ENCODE results near the gene ZNF555.
"Not testable (repeated sequence)": the region's sequence is repeated elsewhere in the genome, so short reads cannot be mapped to it uniquely, and the experiment has no call there.

The ZNF555 gene

DNA sequence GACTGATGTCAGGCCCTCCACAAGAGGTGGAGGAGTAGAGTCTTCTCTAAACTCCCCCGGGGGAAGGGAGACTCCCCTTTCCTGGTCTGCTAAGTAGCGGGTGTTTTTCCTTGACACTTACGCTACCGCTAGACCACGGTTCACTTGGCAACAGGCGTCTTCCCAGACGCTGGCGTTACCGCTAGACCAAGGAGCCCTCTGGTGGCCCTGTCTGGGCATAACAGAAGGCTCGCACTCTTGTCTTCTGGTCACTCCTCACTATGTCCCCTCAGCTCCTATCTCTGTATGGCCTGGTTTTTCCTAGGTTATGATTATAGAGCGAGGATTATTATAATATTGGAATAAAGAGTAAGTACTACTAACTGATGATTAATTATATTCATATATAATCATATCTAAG, 30.9 kb downstream of the ZNF555 start:
- peak; percentile 8 for DNase-seq

DNA sequence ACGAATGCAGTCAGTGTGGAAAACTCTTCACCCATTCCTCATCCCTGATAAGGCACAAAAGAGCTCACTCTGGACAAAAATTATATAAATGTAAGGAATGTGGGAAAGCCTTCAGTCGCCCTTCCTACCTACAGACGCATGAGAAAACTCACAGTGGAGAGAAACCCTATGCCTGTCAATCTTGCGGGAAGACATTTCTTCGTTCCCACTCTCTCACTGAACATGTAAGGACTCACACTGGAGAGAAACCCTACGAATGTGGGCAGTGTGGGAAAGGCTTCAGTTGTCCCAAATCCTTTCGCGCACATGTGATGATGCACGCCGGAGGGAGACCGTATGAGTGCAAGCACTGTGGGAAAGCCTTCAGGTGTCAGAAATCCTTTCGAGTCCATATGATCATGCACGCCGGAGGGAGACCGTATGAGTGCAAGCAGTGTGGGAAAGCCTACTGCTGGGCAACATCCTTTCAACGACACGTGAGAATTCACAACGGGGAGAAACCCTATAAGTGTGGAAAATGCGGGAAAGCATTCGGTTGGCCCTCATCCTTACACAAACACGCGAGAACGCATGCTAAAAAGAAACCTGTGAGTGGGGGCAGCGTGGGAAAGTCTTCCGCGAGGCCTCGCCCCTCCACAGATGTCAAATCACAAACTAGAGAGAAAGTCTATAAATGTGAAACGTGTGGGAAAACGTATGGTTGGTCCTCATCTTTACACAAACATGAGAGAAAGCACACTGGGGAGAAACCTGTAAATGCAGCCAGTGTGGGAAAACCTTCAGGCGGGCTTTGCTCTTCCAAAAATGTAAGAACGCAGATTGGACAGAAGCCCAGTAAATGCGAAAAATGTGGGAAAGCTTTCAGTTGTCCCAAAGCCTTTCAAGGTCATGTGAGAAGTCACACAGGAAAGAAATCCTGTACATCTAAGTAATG, 36.4 kb downstream of the ZNF555 start:
- DNase-seq: no peak

DNA sequence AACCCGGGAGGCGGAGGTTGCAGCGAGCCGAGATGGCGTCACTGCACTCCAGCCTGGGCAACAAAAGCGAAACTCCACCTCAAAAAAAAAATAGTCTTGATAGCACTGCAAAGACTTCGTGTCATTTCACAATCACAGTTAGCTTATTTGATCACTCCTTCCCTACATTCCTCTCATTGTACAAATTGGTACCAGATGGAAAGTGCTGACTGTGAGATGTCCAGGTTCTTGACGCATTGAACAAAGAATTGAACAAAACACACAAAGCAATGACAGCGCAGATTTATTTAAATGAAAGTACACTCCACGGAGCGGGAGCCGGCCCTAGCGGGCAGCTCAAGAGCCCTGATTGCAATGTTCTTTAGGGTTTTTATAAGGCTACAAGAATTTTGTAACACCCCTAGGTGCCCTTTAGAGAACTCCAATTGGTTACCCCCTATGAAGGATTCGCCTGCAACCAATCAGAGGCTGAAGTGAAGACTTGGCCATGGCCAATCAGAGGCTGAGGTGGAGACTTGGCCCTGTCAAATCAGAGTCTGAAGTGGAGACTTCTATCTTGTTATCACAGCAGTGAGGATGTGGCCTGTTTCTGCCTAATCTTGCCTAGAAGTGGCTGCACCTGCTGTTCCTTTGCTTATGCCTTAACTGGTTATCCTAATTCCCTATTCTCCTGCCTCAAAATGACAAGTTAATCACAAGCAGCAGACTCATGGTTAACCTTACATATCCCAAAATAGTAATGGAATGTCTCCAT, 42.6 kb downstream of the ZNF555 start:
- DNase-seq: no peak

DNA sequence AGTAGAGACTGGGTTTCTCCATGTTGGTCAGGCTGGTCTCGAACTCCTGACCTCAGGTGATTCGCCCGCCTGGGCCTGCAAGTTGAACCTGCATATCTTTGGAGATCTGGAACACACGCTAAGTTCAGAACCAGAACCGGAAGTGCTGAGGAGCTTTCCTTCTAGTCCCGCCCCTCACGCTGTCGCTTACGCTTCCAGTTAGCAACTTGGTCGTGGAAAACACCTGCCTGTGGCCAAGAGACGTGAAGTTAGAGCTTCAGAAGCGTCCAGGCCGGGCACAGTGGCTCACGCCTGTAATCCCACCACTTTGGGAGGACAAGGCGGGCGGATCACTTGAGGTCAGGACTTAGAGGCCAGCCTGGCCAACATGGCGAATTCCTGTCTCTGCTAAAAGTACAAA, 44.5 kb downstream of the ZNF555 start:
- DNase-seq: no peak

DNA sequence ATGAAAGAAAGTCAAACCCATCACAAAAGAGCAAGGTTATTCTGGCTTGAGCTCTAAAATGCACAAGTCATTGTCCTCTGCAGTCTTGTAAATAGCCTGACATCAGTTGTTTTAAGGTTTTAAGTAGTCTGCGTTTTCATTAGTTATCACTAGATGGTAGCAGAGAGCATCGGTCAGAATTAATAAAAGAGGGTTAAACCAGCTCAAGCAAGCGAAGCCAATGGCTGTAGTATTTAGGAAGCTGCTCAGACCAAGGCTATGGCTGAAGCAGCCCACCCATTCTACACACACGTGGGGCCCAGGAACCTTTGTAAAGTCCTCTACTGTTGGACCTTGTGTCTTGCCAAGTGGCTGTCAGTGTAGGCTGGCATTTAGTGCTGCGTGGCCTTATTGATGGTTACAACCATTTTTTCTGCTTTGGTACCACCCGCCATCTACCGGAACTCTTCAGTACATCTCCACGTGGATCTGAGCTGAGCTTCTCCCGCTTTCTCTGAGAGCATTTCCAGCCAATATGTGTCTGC, 46.2 kb downstream of the ZNF555 start:
- DNase-seq: peak; percentile 83

DNA sequence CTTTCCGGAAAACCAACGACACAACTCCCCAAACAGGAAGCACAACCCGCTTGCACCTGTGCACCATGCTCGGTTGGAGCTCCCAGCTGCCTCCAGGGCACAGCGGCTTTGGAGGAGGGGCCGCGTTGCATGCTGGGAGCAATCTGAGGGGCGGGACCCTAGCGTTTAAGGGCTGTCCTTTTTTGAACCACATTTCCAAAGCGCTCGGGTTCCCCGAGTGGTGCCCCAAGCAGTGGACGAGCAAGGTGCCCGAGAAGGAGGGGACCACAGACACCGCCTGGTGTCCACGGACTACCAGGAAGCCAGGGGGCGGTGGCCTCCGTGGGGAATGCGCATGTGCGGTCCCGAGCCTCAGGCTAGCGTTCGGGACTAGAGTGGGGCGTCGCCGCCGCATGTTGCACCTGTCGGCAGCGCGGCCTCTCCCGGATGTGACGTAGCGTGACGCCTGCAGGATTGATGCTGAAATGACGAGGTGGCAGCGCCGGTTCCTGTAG, 47.5 kb downstream of the ZNF555 start:
- no peak for DNase-seq

DNA sequence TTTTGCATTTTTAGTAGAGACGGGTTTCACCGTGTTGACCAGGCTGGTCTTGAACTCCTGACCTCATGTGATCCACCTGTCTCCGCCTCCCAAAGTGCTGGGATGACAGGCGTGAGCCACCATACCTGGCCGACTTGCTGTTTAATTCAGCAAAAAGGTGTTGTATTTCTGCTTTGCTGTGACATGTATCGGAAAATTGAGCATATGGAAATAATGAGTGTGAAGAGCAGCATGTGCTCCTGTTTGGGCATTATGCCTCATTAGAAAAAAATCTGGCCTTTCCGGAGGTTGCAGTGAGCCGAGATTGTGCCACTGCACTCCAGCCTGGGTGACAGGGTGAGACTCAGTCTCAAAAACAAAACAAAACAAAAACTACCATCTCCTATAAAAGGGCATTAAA, 49.3 kb downstream of the ZNF555 start:
- DNase-seq: not testable (repeated sequence)

DNA sequence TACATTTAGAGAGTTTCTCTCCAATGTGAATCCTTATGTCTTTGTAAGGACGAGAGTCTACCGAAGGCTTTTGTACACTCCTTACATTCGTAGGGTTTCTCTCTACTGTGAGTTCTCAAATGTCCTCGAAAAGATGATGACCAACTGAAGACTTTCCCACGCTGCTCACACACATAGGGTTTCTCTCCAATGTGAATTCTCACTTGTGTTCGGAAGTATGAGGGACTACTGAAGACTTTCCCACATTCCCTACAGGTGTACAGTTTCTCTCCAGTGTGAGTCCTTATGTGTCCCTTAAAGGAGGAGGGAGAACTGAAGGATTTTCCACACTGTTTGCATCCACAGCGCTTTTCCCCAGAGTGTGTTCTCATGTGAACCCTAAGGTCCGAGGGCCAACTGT, 55.4 kb downstream of the ZNF555 start:
- no peak for DNase-seq

DNA sequence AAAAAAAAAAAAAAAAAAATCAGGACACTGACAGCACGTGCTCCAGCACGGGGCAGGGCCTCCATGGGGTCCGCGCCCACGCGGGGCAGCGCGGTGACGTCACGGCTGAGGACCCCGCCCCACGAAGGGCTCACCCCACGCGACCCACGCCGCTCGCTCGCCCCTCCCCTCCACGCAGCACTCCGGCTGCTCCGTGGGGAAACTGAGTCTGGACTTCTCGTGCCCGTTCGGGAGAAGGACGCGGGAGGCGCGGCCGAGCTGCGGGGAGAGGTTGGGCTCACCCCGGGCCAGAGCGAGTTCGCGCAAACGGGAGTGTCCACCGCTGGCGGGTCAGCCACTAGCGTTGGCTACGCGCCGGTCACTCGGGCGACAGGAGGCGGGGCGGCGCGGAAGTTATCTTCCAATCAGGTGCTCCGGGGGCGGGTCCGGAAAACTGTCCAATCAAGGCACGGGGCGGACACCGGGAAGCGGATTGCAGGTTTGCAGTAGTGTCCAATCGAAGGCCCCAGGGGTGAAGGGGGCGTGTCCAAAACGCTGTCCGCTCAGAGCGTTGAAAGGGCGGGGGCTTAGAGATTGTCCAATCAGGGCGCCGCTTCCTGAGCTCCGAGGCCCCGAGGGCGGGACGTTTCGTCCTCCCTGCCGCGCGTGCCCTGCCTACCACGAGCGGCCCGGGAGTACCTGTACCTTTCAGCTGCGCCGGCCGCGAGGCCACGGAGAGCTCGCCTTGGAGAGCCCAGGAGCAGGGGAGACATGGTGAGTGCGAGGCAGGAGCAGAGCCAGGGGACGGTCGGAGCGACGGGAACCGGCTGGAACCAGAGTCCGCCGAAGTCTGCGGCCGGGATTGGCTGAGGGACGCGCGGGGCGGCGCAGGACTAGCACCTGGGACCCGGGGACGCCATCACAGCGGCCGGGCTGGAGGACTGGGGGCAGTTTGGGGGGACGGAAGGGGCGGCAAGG, 59.3 kb downstream of the ZNF555 start, which contains the start of gene ZNF57:
Gene ZNF57, plus strand, starts transcription at position 633 of the 957 bp plus-strand sequence. Its CDS starts 118 bp downstream, at position 751.
- peak; percentile 98 for DNase-seq

DNA sequence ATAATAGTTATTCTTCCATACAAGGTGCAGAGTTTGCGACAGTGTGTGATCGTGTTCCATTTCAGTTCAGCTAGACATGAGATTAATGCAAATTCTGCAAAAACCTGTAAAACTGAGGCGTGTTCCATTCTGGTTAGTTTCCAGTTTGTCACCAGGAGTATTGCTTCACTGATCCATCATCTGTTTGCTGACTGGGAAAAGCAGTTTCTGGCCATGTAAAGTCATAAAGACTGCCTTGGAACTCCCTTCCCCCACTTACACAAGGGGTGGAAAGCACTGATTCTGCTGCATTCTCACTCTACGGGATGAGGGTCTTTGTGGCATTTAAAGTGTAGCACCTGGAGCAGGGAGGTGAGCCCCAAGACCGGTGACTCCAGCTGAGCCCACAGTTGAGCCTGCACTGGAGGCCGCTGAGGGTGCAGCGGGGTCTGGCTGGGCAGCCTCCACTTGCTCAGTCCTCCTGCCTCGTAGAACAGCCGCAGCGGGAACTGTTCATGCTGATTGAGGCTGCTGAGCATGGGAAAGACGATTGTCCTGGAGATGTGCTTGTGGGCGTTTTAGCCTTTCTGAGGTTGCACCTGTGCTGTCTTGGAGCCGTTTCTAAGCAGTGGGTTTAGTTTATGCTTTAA, 61.4 kb downstream of the ZNF555 start:
- no peak for DNase-seq

DNA sequence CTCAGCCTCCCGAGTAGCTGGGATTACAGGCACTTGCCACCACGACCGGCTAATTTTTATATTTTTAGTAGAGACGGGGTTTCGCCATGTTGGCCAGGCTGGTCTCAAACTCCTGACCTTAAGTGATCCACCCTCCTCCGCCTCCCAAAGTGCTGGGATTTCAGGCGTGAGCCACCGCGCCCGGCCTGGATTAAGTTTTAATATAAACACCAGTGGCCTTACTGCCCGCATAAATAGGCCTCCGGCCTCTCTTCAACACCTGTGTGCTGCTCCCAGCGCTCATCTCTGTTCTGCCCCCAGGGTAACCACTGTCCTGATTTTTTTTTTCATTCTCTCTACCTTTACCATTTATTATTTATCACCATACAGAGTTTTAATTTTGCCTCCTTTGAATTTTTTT, 62.1 kb downstream of the ZNF555 start:
- DNase-seq: not testable (repeated sequence)

DNA sequence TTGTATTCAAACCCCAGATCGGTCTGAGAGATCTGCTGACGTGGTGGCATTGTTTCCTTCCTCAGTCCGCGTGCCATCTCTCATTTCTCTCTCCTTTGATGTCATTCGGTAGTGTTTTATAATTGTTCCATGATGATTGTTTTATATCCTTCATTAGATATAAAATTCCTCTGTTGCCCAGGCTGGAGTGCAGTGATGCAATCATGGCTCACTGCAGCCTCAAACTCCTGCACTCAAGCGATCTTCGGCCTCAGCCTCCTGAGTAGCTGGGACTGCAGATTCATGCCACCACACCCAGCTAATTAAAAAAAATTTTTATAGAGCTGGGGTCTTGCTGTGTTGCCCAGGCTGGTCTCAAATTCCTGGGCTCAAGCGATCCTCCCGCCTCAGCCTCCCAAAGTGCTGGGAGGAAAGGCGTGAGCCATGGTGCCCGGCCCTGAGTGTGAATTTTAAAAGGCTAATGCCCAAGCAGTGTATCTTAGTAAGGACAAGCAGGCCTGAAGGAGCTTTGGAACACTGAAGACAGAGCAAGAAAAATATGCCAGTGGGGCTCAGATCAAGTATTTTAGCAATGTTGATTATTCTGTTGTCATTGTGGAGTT, 64.7 kb downstream of the ZNF555 start:
- no peak for DNase-seq

DNA sequence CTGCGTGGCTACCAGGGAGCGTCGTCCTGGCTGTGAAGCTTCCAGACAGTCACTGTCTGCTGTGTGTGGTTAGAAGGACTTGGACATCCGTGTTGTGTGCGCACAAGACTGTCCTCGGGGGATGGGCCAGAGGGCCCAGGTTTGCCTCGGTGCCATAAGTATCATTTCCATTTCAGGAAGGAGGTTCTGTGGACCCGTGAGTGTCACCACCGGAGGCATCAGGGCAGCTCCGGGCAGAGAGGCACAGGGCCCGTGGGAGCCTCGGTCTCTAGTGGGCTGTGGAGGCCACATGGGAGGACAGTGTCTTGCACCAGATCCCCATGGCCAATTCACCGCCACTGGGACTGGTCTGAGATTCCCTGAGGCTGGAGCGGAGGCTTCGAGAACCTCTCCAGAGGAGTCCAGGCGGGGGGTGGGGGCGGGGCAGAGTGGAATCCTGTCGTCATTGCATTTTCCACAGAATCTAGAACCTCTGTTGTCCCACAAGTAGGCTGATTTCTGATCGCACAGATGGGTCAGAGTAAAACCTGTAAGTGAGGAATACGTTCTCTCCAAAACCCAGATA, 65.4 kb downstream of the ZNF555 start:
- no peak for DNase-seq
